Smooth muscle cell (in vitro differentiated cells): ENCODE results near the gene NDRG4. TPM values are rescaled to one million over a fixed set of nuclear protein-coding genes. Genes with fewer than 3 reads are reported as not detected.

Experiments
- DNase-seq: peaks from one replicate; lab custom pipeline; 2025; ENCODE audit not compliant: unreplicated experiment; lab: John Stamatoyannopoulos, UW
- H2AFZ ChIP-seq: fragments of 200-600 bp; sonication (generic); 2 replicates; pipeline ENCODE4 v1.6.0; 2016; ENCODE audit warnings: antibody characterized with exemption, low read depth, mild to moderate bottlenecking
- H3F3A ChIP-seq: fragments of 200-600 bp; sonication (generic); 2 replicates; pipeline ENCODE4 v1.6.0; 2017; ENCODE audit warnings: antibody characterized with exemption, low read depth
- H3K27ac ChIP-seq: fragments of 200-600 bp; sonication (generic); 2 replicates; pipeline ENCODE4 v1.5.1; 2016; ENCODE audit warnings: low read depth, mild to moderate bottlenecking
- H3K27me3 ChIP-seq: fragments of 200-600 bp; sonication (generic); 2 replicates; pipeline ENCODE4 v1.6.1; 2016; ENCODE audit warnings: low read depth, mild to moderate bottlenecking
- H3K36me3 ChIP-seq: fragments of 200-600 bp; sonication (generic); 2 replicates; pipeline ENCODE4 v1.5.1; 2016; ENCODE audit warnings: low read depth
- H3K4me1 ChIP-seq: fragments of 200-600 bp; sonication (generic); 2 replicates; pipeline ENCODE4 v1.5.1; 2016; ENCODE audit warnings: low read depth
- H3K4me2 ChIP-seq: fragments of 200-600 bp; sonication (generic); 2 replicates; pipeline ENCODE4 v1.6.0; 2016; ENCODE audit warnings: mild to moderate bottlenecking
- H3K4me3 ChIP-seq: fragments of 200-600 bp; sonication (generic); 2 replicates; pipeline ENCODE4 v1.5.1; 2016; ENCODE audit warnings: mild to moderate bottlenecking
- H3K79me2 ChIP-seq: fragments of 200-600 bp; sonication (generic); 2 replicates; pipeline ENCODE4 v1.6.0; 2016; ENCODE audit warnings: low read depth, mild to moderate bottlenecking
- H3K9ac ChIP-seq: fragments of 200-600 bp; sonication (generic); 2 replicates; pipeline ENCODE4 v1.6.0; 2016; ENCODE audit warnings: low read depth
- H3K9me3 ChIP-seq: fragments of 200-600 bp; sonication (generic); replicated peaks from 2 replicates; pipeline ENCODE4 v1.5.1; 2016; ENCODE audit warnings: low read depth
- H4K20me1 ChIP-seq: fragments of 200-600 bp; sonication (generic); 2 replicates; pipeline ENCODE4 v1.6.0; 2016; ENCODE audit warnings: low read depth
- CTCF ChIP-seq: fragments of 200-600 bp; sonication (generic); IDR thresholded peaks from 2 replicates; pipeline ENCODE4 v1.5.1; 2017; ENCODE audit warnings: borderline replicate concordance, mild to moderate bottlenecking, antibody characterized with exemption; ENCODE audit not compliant: insufficient read depth, poor library complexity, severe bottlenecking
- WGBS: methylation state at CpG from one replicate; pipeline ENCODE4 v1.1.7; 2016; ENCODE audit warnings: low lambda C conversion rate; 5-methylcytosine and 5-hydroxymethylcytosine counted together
- polyA plus RNA-seq: library from polyadenylated mRNA; unstranded; fragments of >200 nt; fragmentation: Nextera tagmentation; extraction: Ambion mirVana; gene quantifications from 2 replicates; pipeline ENCODE4 v1.2.1, GENCODE V29; 2016
- total RNA-seq: library from RNA; depleted of rRNA; stranded (reverse); fragments of >200 nt; gene quantifications from 2 replicates; pipeline ENCODE4 v1.2.3, GENCODE V29; 2014

The NDRG4 gene
- total and polyA plus RNA-seq, 2 experiments from 2014 or later: 9.9 to 23.0 TPM

DNA sequence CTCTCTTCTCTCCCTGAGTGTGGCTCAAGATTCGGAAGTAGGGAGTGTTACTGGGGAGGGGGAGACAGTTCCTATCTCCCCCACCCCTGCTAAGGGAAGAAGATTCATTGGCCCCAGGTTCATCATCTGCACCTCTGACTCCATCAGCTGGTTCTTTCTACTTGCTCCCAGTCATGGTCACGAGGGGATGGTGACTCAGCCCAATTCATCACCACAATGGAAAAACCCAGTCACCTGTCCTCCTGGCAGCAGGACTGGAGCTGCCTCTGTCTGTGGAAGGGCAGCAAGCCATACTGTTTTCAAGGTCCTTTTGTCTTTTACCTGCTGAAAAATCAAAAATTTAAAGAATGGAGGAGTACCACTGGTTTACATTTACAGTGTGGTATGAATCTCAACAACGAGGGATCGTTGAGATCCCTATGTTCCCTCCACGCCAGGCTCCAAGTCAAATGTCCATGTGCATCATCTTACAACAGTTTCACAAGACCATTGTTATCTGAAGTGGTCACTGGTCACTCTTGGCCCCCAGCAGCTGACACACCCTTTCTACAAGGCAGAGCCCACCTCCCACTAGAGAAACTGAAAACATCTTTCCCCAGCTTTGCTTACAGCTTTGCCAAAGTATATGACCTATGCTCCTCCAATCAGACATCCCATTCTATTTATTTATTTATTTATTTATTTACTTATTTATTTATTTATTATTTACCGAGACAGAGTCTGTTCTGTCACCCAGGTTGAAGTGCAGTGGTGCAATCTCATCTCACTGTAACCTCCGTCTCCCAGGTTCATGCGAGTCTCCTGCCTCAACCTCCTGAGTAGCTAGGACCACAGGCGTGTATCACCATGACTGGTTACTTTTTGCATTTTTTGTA lies 40.4 kb upstream of the NDRG4 start:
- H3K27ac ChIP-seq: no peak overlapping the region

DNA sequence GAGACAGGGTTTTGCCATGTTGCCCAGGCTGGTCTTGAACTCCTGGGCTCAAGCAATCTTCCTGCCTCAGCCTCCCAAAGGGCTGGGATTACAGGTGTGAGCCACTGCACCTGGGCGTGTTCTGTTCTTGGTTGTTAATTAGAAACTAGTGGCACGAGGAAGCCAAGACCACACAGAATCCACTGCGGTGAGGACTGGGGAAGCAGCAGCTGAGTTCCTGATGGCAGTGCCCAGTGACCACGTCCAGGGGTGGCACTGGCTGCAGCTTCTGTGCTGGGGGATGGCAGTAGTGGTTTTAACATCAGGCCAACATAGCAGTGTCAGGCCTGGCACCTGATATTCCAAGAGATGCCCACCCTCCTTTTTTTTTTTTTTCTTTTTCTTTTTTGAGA lies 39.7 kb upstream of the NDRG4 start:
- Histone ChIP-seq H3F3A (no peaks in the 10 kb centered on the region), H2AFZ (no peak overlapping the region), H3K4me1 (peaks cover 3% of the 10 kb centered on the region), H3K4me2 (no peak overlapping the region), H3K4me3 (no peak overlapping the region), H3K79me2 (no peaks in the 10 kb centered on the region), H3K27me3 (peaks cover 43% of the 10 kb centered on the region), H4K20me1 (no peaks in the 10 kb centered on the region), H3K9ac (no peak overlapping the region), H3K36me3 (no peaks in the 10 kb centered on the region), H3K9me3 (no peaks in the 10 kb centered on the region), H3K27ac (no peak overlapping the region)
- no peak for DNase-seq
- 84% methylated on average over 4 of the region's 4 CpGs for WGBS
- TF ChIP-seq CTCF: no peak

More for the DNA sequence above, 40.4 kb upstream of the NDRG4 start:
- no peaks in the 10 kb centered on the region for H4K20me1 ChIP-seq
- no peak overlapping the region for H3K9ac ChIP-seq
- H3K36me3 ChIP-seq: no peaks in the 10 kb centered on the region
- no peak overlapping the region for H3K4me3 ChIP-seq
- peaks cover 3% of the 10 kb centered on the region for H3K4me1 ChIP-seq
- no peaks in the 10 kb centered on the region for H3K9me3 ChIP-seq
- H2AFZ ChIP-seq: no peak overlapping the region
- 85% methylated on average over 9 of the region's 9 CpGs for WGBS
- H3K4me2 ChIP-seq: no peak overlapping the region
- no peak for TF ChIP-seq CTCF
- no peaks in the 10 kb centered on the region for H3F3A ChIP-seq
- no peak for DNase-seq
- H3K27me3 ChIP-seq: peaks cover 36% of the 10 kb centered on the region
- H3K79me2 ChIP-seq: no peaks in the 10 kb centered on the region

GRCh38 chr16:58461056-58461455 lies 38.9 kb upstream of the NDRG4 start:
- Histone ChIP-seq H3K79me2 (no peaks in the 10 kb centered on the region), H3K9ac (no peak overlapping the region), H3K27me3 (peaks cover 51% of the 10 kb centered on the region), H2AFZ (no peak overlapping the region), H3K36me3 (no peaks in the 10 kb centered on the region), H3K27ac (no peak overlapping the region), H3K4me3 (no peak overlapping the region), H3K9me3 (no peaks in the 10 kb centered on the region), H3F3A (no peaks in the 10 kb centered on the region), H4K20me1 (no peaks in the 10 kb centered on the region), H3K4me2 (no peak overlapping the region), H3K4me1 (peaks cover 3% of the 10 kb centered on the region)
- DNase-seq: no peak
- 78% methylated on average over 5 of the region's 5 CpGs for WGBS
- no peak for TF ChIP-seq CTCF

- Histone ChIP-seq H3K27me3 (peaks cover 57% of the 10 kb centered on the region), H3K79me2 (no peaks in the 10 kb centered on the region), H3F3A (no peaks in the 10 kb centered on the region), H3K4me1 (peaks cover 3% of the 10 kb centered on the region), H3K9ac (no peak overlapping the region), H3K4me2 (no peak overlapping the region), H3K4me3 (no peak overlapping the region), H3K36me3 (no peaks in the 10 kb centered on the region), H3K9me3 (no peaks in the 10 kb centered on the region), H3K27ac (no peak overlapping the region), H4K20me1 (no peaks in the 10 kb centered on the region), H2AFZ (no peak overlapping the region)
- 94% methylated on average over 7 of the region's 7 CpGs for WGBS
- no peak for DNase-seq
- no peak for TF ChIP-seq CTCF
These were observed 38.3 kb upstream of the NDRG4 start for GRCh38 chr16:58461640-58462039.
